GM12873 (cell line): ENCODE data around the gene ABCC11.

Experiments used
- TF ChIP-seq, protein P1 (sequence below): IDR thresholded peaks from 2 replicates; pipeline ENCODE4 v1.5.1; 2012; ENCODE audit warnings: low read depth, mild to moderate bottlenecking, moderate library complexity, low read length, control low read depth; ENCODE audit not compliant: insufficient read depth; ENCODE audit errors: missing control alignments

Gene ABCC11

DNA sequence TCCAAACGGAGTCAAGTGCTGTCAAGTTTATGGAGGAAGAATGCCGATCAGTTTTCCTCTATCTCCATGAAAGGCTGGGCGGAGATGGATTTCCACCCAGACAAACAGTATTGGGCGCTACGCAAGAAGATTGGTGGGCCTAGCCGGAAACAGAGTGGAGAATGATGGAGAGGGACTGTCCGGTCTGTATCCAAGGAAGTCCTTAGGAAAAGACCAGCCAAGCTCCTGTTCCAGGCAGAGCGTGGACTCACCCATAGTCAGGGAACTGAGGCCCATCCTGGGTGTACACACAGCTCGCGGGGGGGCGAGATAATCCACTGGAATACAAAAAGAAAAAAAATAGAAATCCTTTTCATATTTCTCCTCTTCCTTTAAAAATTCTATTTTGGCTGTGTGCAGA lies 90.0 kb downstream of the ABCC11 start:
- TF ChIP-seq, protein P1, sequence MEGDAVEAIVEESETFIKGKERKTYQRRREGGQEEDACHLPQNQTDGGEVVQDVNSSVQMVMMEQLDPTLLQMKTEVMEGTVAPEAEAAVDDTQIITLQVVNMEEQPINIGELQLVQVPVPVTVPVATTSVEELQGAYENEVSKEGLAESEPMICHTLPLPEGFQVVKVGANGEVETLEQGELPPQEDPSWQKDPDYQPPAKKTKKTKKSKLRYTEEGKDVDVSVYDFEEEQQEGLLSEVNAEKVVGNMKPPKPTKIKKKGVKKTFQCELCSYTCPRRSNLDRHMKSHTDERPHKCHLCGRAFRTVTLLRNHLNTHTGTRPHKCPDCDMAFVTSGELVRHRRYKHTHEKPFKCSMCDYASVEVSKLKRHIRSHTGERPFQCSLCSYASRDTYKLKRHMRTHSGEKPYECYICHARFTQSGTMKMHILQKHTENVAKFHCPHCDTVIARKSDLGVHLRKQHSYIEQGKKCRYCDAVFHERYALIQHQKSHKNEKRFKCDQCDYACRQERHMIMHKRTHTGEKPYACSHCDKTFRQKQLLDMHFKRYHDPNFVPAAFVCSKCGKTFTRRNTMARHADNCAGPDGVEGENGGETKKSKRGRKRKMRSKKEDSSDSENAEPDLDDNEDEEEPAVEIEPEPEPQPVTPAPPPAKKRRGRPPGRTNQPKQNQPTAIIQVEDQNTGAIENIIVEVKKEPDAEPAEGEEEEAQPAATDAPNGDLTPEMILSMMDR = no peak

GRCh38 chr16:48156790-48157209 lies 90.5 kb downstream of the ABCC11 start:
- TF ChIP-seq, protein P1 = peak; percentile 92

GRCh38 chr16:48155926-48156789 lies 91.2 kb downstream of the ABCC11 start, which contains the start of gene ABCC12:
ABCC12 (minus strand) TSS chr16:48155993; CDS start chr16:48146424, 9,569 bp downstream.
- TF ChIP-seq, protein P1 = no peak

DNA sequence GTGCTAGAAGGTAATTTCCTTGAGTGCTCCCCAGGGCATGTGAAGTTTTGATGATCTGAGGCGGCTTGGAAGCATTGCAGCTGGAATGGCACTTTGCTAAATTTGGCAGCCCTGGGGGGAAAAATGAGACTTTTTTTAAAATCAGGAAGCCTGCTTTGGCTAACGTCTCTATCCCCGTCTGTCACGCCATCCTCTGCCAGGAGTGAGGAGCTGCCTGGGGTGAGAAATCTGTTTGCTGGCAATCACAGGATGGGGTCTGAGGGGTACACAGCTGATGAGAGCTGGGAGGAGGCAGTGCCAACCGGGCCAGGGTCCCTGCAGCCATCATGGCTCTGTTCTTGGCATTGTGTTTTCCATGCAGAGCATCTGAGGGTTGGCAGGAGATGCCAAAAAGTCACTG lies 93.6 kb downstream of the ABCC11 start:
- TF ChIP-seq, protein P1 = no peak

DNA sequence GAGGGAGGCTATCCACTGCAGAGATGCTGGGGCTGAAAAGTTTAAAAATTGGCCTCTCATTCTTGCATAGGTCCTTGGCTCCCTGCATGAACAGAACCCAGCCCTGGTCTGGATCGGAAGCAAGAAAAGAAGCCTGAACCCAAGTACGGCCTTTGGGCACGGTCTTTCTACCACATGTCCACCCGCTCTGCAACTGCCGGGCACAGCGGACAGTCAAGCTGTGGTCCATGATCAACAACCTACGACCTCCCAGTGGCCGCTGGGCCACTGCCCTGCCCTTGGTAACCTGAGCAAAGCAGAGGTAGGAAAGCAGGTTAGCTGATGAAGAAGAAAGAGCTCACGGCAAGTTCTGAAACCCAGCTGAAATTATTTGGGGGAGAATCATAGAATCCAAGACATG lies 95.1 kb downstream of the ABCC11 start:
- TF ChIP-seq, protein P1 = no peak

- TF ChIP-seq, protein P1 = no peak
Observed at GRCh38 chr16:48150707-48151106, 96.6 kb downstream of the ABCC11 start.

DNA sequence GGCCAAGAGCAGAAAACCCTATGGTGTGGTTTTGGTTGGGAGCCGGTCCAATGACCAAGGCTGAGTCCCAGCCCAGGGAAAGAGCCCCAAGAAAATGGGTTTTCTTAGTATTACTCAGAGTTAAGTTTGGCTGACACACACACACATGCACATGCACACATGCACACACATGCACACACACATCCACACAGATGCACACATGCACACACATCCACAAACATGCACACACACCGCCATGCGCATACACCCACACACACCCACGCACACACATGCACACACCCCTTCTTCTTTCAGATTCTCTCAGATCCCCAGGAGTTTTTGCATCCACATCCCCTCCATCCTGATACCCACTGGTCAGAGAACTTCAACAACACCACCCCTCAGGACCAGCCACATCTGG lies 100.6 kb downstream of the ABCC11 start:
- TF ChIP-seq, protein P1 = no peak
